ENCODE results near the gene LRP1.

Gene LRP1

DNA sequence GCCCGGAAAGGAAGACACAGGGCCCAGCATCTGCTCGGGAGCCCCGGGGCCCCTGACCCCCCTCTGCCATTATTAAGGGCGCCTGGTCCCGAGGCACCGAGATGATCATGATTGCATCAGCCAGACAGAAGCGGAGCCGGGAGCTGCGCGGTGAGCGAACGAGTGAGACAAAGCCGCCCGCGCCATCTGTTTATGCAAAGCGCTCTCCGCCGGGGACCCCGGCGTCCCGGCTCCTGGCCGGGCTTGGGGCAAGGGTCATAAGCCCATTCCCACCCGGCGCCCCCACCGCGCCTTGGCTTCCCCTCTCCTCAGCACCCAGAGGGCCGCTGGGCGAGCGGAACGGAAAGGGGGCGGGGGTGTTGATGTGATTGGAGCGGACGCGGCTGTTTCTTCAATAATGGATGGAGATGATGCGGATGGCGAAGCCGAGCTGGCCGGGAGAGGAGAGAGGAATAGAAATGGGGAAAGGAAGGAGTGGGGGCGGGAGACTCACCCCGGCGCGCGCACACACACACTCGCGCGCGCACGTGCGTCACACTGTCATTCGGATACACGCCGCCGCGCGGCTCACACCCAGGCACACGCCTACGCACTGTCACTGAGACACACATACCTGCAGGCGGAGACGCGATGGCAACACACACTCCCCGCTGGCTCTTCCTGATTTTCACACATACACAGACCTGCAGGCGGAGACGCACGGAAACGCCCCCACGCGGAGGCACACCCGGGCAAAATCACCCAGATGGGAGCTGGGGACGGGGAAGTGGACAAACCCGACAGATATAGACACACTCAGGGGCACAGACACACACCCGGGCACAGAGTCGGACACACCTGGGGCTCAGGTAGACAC, 112.0 kb downstream of the LRP1 start:
- DNase-seq = peak; percentile 42

DNA sequence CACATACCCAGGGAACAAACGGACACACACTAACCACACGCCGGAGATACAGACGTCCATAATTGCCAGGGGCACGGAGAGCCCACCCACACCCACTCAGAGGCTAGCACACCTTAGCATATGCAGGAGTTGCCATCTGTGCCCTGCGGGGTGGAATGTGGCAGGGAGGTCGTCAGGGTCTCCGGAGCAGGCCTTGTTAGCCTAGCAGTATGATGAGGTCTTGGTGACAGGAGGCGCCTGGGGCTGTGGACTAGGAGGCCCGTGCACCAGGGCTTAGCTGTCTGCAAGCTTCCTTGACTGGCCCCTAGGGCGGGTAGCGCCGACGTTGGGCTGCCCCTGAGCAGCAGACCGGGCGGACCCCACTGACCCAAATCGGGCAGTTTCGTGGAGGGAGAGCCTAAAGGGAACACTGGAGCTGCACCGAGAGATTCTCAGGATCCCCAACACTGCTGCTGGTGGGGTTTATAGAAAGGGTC, 112.7 kb downstream of the LRP1 start:
- DNase-seq = no peak

DNA sequence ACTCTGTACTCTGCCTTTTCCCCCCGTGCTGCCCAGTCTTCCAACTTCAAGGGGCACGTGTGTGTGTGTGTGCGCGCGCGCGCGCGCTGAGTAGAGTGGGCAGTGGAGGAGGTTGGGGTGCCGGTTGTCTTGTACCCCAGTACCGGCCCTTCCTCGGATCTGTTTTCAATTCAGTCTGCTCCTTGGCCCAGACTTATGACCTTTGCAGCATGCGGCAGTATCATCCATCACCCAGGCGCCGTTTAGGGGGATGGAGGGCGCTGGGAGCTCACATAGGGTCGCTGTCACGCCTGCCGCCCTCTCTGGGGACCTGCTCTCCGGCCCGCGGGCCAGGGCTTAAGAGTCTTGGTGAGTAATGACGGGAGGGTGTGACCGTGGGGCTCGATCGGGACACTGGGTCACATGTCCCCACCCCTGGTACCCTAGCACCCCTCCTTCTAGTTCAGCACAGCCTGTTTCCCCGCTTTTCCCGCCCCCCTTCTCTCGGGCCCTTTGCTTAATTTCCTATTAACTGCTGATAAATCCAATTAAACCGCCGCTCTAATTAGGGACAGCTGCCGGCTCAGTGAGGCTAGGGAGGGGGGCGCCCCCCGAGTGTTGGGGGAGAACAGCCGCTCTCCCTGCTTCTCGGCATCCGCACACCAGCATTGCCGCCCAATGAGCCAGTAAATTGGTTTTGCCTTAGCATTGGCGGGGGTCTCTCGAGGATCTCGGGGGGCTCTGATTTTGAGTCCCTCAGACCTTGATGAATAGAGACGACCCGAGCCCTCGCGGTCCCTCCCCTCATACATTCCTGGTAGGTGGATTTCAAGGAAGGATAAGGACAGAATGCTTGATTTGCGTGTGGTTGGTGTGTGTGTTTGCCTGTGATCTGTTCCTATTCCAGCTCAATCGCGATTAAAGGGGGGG, 113.4 kb downstream of the LRP1 start:
- no peak for DNase-seq

DNA sequence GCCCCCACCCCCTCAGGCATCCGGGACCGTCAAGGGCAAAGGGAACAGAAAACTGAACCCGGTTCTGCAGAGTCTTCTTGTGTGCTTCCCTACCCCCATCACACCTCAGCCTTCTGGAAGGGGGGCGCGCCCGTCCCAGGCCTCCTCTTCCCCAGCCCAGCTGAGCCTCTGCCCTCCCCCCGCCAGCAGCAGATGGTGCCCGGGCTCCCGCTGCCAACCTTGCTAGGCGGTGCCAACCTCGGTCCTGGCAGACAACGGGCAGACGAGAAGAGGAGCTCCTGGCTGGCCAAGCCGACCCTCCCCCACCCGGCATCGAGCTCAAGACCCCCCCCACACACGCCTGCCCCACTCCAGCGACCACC, 114.0 kb downstream of the LRP1 start:
- no peak for DNase-seq

DNA sequence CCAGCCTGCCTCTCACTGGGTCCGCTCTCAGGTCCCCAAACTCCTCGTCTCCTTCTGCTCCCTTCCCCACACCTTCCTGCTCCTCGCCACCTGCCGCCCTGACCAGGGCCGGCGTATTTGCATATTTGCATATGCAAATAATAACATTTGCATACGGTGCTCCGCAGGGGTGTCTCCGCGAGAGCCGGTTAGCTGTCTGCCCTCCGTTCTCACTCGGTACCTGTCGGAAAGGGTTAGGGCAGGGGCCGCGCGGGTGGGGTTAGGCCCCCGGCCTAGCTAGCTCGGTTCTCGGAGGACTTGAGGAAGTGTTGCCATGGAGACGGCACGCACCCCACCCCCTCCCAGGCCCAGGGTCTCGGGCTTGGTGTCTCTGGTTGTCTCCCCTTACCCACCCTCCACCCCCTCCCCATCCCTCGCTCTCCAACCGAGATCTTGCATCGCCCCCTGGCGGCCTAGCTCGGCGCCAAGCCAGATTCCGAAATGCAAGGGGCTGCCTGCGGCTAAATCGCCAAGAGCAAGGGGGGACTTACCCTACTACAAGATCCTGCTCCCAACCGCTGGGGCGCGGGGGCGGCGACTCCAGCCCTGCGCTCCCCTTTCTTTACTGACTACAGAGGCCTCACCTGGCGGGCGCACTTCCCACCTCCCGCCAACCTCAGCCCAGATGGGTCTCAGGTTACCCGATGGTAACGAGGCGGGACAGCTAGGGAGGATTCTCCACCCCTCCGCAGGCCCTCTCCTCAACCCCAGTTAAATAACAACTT, 114.6 kb downstream of the LRP1 start:
- DNase-seq = peak; percentile 80

DNA sequence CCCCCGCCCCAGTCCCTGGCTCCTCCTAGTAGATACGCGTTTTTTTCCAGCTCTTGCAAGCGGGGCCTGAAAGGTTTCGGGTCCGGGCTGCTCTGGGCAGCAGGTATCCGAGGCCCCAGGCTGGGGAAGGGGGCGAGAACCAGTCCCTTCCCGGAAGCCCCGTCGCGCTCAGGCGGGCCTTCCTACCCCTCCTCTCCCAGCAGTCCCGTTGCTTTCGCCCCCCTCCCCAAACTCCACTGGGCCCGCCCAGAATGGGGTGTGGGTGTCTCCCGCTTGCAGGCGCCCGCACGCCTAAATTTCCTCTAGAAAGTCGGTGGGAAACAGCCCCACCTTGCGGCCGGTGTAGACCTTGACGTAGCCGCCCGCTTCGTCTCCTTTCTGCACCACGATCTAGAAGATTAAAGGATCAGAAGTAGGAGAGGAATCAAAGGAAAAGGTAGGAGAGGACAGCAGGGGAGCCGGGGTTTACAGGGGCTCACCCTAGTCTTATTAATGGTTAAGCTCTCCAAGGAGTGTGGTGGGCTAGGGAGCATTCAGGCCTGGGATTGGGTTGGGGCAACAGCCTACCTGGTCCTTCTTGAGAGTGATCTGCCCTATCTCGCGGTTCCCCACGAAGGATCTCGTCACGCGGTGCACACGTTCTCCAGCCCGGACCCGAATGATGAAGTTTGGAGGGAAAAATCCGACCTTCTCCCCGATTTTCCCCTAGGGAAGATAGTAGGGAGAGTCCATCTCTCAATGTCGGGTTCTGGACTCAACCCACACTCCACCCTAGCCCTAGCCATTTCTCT, 115.4 kb downstream of the LRP1 start:
- DNase-seq = no peak

DNA sequence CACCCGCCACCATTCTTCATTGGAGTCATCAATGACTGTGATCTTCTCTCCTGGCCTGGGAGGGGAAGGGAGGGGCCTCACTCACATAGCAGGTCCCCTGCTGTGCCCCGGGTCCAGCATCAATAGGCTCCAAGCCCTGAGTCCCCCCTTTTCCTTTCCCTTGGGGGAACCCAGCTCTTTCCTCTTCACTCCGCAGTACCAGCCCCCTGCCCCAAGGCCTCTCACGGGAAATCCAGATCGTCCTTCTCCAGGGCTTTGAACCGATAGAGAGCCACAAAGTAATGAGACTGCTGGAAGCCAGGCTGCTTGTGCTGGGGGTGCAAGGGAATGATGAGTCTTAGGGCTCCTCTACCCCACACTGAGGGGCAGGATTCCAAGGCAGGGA, 116.0 kb downstream of the LRP1 start:
- DNase-seq = no peak

DNA sequence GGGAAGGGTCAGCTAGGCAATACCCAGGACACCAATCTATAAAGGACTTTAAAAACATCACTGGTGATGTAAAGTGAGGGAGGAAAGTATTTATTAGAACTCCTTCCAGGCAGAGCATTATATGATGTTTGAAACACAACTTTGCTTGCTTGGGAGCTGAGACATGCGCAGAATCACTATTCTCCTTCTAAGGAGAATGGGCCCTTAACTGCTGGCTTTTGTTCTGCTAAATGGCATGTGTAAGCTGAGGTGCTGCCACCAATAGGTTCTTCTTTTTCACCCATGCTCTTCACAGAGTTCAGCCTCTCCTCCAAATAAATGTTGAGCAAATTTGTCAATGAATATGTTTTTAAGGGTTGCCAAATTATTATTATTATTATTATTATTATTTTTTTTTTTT, 118.8 kb downstream of the LRP1 start:
- DNase-seq = no peak

DNA sequence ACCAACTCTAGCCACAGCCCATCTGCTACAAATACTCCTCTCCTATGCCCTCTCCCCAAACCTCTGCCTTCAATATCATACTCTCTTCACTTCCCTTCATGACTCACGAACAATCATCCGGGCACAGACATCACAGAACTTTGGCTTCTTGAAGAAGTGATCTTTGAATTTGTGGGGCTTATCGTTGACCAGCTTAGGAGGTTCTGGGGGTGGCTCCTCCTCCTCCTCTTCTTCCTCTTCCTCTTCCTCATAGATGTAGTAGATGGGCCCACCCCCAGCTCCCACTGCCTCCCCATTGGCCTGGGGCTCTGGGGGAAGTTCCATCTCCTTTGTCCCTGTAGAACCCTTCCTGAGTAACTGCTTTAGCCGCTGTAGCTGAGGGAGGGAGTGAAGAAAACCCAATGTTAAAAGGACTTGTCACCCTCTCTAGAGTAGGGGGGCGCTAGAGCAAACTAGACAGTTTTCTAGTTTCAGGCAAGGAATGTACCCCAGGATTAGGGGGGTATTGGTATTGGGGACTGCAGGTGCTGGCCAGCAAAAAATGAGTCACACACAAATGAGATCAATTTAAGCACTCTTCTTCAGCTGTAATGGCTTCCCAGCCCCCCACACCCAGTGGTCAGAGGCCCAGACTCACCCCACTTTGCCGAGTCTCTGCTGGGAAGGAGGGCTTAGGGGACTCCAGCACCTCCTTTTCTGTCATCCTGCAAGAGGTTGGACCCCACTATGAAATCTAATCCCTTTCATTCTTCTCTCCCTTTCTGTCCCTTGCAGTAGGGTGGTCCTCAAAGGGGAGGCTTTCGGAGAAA, 120.9 kb downstream of the LRP1 start:
- DNase-seq = no peak

DNA sequence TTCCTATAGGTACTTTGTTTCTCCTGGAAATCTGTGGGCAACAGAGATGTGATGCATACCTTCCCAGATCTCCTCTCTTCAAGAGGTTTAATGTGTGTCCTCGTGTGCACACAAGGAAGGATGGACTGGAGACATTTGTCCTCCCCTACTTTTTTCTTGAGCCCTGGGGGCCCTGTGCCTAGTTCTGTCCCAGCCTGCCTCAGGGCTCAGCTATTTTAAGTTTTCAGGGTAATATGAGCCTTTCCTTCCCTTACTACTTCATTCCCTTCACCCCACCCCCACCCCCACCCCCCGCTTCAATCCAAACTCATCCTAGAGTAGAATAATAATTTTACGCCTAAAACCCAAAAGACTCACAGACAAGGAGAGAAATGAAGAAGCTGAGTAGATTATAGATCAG, 122.3 kb downstream of the LRP1 start:
- no peak for DNase-seq

DNA sequence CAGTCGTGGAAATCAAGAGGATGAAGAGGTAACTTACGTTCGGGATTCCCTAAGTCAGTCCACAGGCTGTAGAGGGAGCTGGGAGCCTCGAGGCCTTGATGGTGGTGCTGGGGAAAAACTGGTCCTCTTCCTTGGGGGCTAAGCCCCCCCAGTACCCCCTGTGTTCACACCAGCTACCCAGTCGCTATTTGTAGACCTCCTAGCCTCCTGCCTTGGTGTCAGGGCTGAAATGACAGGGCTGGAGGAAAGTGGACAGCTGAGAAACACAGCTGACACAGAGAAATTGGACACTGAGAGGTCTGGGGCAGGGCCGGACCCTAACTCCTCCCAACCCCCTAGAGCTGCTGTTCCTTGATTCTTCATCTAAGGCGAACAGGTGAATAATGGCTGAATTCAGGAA, 122.7 kb downstream of the LRP1 start, which contains the start of gene STAC3:
TSS of gene STAC3 (minus strand) at position 232 of the 400 bp plus-strand sequence. CDS start 1,551 bp downstream, outside the sequence.
- DNase-seq = no peak

DNA sequence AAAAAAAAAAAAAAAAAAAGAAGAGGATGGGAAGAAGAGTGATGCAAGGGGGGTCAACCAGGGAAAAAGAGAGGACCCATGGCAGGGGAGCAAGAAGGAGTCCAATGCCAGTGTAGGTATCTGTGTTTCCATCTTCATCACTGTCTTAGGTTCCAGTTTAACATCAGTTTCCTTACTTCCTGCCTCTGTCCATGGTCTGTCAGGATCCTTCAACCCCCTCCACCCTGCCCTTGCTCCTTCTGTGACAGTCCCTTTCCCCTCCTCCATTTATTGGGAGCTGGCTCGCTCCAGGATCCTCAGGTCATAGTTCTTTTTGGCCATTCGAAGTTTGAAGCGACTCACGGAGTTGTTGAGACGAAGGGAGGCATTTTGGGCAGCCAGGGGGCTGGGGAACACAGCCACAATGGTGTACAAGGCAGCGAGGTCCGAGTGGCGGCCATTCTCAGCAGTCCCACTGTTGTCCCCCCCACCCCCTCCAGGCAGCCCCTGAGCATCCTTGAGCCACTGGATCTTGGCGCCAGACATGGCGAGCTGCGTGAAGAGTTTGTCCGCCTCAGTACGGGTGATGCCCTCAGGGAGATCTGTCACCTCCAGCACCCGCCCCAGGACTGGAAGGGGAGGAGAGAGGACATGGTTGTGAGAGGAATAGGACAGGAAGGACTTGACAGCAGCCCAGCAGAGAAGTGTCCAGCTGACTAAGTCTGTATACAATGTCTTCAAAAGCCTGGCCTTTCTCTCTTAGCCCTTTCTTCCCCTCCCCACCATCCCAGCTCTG, 126.4 kb downstream of the LRP1 start:
- no peak for DNase-seq

DNA sequence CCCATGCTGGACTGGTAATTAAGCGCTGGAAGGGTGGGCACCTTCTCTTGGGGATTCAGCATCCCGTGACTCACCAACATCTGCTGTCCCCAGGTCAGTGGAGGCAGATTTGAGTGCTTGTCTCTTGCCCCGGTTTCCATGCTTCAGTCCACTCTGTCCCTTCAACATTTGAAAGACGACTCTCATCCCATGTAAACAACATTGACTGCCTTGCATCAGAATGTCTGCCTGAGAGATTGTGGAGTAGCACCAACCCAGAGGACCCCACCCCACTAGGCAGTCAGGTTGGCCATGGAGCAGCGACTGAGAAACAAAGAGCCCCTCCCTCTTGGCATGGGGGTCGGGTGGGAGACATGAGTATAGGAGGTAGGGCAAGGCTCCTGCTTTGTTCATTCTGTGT, 127.6 kb downstream of the LRP1 start:
- DNase-seq = no peak

DNA sequence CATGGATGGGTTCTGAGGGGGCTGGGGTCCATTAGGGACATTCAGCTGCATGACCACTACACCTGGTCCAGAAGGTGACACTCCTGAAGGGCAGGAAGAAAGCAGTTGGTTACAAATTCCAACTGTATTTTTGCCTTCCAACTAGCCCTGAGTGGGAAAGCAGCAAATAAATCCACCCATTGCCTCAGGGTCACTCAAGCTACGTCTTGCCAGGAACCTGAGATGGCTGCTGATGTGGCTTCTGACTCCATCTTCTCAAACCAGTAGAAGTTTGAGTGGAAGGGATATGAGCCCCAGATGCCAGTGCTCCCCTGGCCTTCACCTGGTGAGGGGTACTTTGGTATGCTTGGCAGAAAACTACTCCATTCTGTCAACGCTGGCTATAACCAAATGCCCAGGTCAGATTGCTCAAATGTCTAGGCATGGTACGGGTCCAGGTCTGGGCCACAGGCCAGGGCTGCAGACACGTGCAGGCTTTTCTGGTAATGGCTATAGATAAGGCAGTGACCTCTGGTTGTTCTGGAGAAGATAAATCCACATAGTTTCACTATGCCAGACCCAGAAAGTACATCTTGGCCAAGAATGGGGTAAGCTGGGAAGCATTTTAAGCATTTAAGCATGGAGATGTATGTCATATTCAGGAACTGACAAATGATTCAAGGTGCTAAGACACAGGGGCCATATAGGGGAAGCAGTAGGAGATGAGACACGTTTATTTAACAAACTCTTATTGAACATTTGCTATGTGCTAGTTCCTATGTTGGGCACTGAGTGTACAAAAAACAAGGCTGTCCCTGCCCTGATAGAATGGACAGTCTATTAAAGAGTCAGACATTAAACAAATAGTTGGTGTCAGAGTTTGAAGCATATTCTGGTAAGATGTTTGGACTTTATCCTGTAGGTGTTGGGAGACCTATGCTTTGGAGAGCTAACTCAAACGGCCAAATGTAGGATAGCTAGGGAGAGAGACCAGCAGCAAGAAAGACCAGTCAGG, 131.0 kb downstream of the LRP1 start:
- DNase-seq = no peak

DNA sequence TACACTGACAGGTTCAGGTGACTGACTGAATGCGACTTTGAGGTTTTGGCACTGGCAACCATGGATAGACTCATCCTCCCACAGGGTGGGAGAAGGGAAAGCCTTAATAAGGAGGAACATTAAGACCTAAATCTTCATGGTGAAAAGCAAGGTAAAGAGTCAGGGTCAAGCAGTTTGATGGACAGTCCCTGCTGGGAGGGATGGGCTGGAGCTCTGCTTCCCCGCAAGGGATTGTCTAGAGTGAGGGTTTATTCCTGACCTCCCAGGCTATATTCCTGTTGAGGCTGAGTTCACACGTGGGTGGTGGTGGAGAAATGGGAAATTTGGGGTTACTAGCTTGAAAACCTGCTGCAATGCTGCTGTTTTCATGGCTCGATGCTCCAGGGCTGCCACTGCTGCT, 132.1 kb downstream of the LRP1 start:
- DNase-seq = no peak

DNA sequence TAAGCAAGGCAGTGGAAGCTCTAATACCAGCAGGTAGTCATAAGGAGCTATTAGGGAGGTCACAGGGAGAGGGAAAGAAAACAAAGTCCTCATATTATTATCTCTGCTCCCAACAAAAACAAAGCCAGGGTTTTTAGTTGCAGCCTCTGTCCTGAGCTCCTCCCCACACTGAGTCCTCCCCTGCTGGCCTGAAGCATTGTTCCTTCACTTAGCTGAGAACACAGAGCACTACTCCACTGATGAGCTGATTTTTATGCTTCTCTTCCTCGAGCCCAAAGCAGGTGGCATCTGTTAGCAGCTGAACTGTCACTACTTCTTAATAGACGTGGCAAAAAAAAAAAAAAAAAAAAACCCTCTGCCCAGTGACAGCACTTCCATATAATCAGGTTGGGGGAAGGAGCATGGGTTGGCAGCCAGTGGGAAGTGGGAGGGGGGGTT, 133.2 kb downstream of the LRP1 start:
- DNase-seq = peak; percentile 91

DNA sequence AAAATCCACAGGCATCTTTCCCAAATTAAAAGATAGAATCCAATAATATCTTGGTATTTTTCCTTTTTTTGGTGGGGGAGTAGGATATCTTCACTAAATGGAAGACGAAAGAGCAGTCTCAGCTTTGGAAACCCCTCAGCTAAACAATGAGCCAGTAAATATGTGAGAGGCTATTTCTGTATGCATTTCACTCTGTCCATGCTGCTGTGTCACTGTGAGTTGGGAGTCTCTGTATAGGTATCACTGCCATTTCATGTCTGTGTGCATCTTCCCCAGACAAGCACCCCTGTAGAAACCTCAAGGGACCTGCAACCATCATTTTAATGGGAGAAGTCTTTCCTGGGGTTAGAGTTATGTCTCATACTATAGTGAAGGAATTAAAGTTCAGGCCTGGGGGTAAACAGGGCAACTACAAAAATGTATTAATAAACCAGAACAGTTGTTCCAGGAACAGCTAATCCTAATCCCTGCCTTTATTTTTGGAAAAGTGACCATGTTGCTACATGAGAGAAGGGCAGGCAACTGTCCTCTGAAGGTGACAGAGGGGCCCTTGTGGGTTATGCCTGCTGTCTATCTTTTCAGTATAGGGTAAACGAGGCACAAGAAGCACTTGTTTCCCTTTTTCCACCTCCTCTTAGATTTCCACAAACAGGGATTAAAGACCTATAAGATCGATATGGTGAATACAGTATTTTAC, 134.0 kb downstream of the LRP1 start:
- DNase-seq = no peak

Data from NCI-H1417 treated with DMSO at 0.1 percent for 48 hours (cell line).